OCI-LY3 (cell line): Measurements from ENCODE around the gene PITRM1.

Experiments
- EZH2phosphoT487 ChIP-seq: fragments of 200-600 bp; shearing (Covaris generic); IDR thresholded peaks from 2 replicates; pipeline ENCODE4 v1.6.1; 2018; ENCODE audit warnings: antibody characterized with exemption, mixed run types, low read depth
- TF ChIP-seq, protein P1 (sequence below): fragments of 200-600, 300-600 bp; sonication (generic); IDR thresholded peaks from 2 replicates; pipeline ENCODE4 v1.5.1; 2014; ENCODE audit warnings: antibody characterized with exemption, low read length, low read depth

DNA sequence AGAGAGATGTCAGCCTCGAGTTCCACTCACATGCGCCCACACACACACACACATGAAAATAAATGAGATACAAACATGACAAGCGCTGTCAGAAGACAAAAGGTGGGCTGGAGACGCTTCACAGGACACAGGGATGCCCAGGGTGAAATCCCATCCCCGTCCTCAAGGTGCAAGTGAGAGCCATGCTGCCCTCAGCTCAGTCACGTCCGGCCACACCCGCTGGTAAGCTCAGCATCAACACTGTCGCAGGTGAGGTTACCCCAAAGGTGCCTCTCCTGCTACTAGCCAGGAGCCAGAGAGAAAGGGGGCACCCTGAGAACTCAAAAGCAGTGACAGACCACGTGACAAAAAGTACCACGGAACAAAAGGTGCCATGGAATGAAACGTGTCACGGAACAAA is 22.2 kb downstream of the PITRM1 start:
- TF ChIP-seq, protein P1, sequence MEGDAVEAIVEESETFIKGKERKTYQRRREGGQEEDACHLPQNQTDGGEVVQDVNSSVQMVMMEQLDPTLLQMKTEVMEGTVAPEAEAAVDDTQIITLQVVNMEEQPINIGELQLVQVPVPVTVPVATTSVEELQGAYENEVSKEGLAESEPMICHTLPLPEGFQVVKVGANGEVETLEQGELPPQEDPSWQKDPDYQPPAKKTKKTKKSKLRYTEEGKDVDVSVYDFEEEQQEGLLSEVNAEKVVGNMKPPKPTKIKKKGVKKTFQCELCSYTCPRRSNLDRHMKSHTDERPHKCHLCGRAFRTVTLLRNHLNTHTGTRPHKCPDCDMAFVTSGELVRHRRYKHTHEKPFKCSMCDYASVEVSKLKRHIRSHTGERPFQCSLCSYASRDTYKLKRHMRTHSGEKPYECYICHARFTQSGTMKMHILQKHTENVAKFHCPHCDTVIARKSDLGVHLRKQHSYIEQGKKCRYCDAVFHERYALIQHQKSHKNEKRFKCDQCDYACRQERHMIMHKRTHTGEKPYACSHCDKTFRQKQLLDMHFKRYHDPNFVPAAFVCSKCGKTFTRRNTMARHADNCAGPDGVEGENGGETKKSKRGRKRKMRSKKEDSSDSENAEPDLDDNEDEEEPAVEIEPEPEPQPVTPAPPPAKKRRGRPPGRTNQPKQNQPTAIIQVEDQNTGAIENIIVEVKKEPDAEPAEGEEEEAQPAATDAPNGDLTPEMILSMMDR = no peak
- no peak for TF ChIP-seq EZH2phosphoT487
